Measurements from ENCODE around the gene IRF1. TPM values are rescaled to one million over a fixed set of nuclear protein-coding genes. Genes with fewer than 3 reads are reported as not detected.

Gene IRF1
- total and polyA plus RNA-seq, 2 of the 8 experiments (the other 6 are each of a cell fraction or from before 2014, with no cell fraction given): 4.0 to 8.5 TPM

- Histone ChIP-seq H2BK5ac (ENCODE audit: low read depth, low read length) (no peak overlapping the region), H3K79me1 (ENCODE audit: low read depth, low read length) (no peaks in the 10 kb centered on the region), H3K4me3 (ENCODE audit: extremely low read depth in 1 of 4, insufficient read depth in 2 of 4, low read depth in 3 of 4, low read length in 4 of 4) (no peak overlapping the region), H4K8ac (ENCODE audit: extremely low read depth, insufficient read depth, low read length) (no peak overlapping the region), H2BK20ac (ENCODE audit: low read length) (no peak overlapping the region), H3K9me3 (ENCODE audit: insufficient read depth in 2 of 2, low read depth in 1 of 2, low read length in 1 of 2) (no peaks in the 10 kb centered on the region), H2BK15ac (ENCODE audit: low read length) (no peak overlapping the region), H3K14ac (ENCODE audit: insufficient read length) (no peak overlapping the region), H3K4me2 (ENCODE audit: insufficient read depth in 1 of 2, low read depth in 2 of 2, low read length in 2 of 2) (no peak overlapping the region), H2BK12ac (ENCODE audit: low read depth, low read length) (no peak overlapping the region), H3K79me2 (ENCODE audit: control insufficient read depth in 1 of 2, insufficient read depth in 2 of 2, low read length in 2 of 2) (no peaks in the 10 kb centered on the region), H3K23me2 (ENCODE audit: low read depth, low read length) (no peaks in the 10 kb centered on the region), H3K27me3 (replicated peaks in 1 of 4; ENCODE audit: control insufficient read depth in 3 of 4, extremely low read depth in 1 of 4, insufficient read depth in 3 of 4, low read length in 3 of 4) (no peaks in the 10 kb centered on the region), H4K5ac (ENCODE audit: insufficient read length, low read depth, low read length) (no peak overlapping the region), H4K20me1 (replicated peaks in 1 of 2; ENCODE audit: control insufficient read depth in 1 of 2, insufficient read depth in 2 of 2, low read length in 2 of 2) (no peaks in the 10 kb centered on the region), H3K56ac (replicated peaks; ENCODE audit: insufficient read length, low read depth, low read length) (no peak overlapping the region), H3K18ac (ENCODE audit: extremely low read depth, low read length) (no peak overlapping the region), H3K23ac (ENCODE audit: insufficient read length) (no peak overlapping the region), H3K36me3 (ENCODE audit: control insufficient read depth in 2 of 4, insufficient read depth in 4 of 4, low read length in 3 of 4) (no peaks in the 10 kb centered on the region), H3K4me1 (replicated peaks in 1 of 4; ENCODE audit: control insufficient read depth in 3 of 4, insufficient read depth in 4 of 4, low read length in 3 of 4) (no peaks in the 10 kb centered on the region), H2BK120ac (replicated peaks; ENCODE audit: low read depth, low read length) (no peak overlapping the region), H2AK5ac (ENCODE audit: low read depth, low read length) (no peak overlapping the region), H3K9ac (replicated peaks in 1 of 4; ENCODE audit: extremely low read depth in 1 of 4, low read depth in 3 of 4, low read length in 3 of 4) (no peak overlapping the region), H2AFZ (ENCODE audit: low read length) (no peak overlapping the region), H3K27ac (ENCODE audit: low read depth, low read length) (no peak overlapping the region), H3K4ac (replicated peaks; ENCODE audit: insufficient read length, low read depth, low read length) (no peak overlapping the region), H4K91ac (replicated peaks; ENCODE audit: insufficient read length, low read length) (no peak overlapping the region)
- ChIA-PET POLR2A (ENCODE audit: partially characterized antibody) (interaction anchor here (1.2 to 2.0 kb wide), 2 partner anchors 29 to 219 kb away, joined by 3 to 5 read pairs; partner anchors contain the start of genes CCNI2 and RAD50), CTCF (ENCODE audit: partially characterized antibody) (interaction anchor here (0.7 to 3.6 kb wide), 29 partner anchors 9 to 334 kb away, joined by 3 to 46 read pairs (median 5); partner anchors contain the start of gene CCNI2)
- FAIRE-seq: no peak
- 84% methylated on average over 2 of the region's 2 CpGs; no CpG with 5 or more reads in 1 of the 2 experiments for WGBS, 2 experiments (ENCODE audit: extremely low coverage in 1 of 2, insufficient coverage in 1 of 2, insufficient read length in 1 of 2, insufficient replicate concordance in 2 of 2, low coverage in 1 of 2, low lambda C conversion rate in 2 of 2, missing lambda C conversion rate in 1 of 2)
- DNase-seq (ENCODE audit: low read depth in 1 of 2, low spot score in 2 of 2): no peak
- TF ChIP-seq RBBP5 (IDR thresholded peaks at IDR 0.05; ENCODE audit: borderline replicate concordance, low read depth, low read length) (no peak), POLR2A (IDR thresholded peaks at IDR 0.05; ENCODE audit: control extremely low read depth in 1 of 2, low read depth in 2 of 2, low read length in 2 of 2) (no peak), GTF2F1 (IDR thresholded peaks at IDR 0.05; ENCODE audit: borderline replicate concordance, low read depth, low read length) (no peak), POU5F1 (IDR thresholded peaks at IDR 0.05; ENCODE audit: low read depth, low read length) (no peak), ZNF274 (IDR thresholded peaks at IDR 0.05; ENCODE audit: borderline replicate concordance, extremely low read depth, low read length) (no peak), CEBPB (IDR thresholded peaks at IDR 0.05; ENCODE audit: low read depth, low read length) (no peak), NANOG (IDR thresholded peaks at IDR 0.05; ENCODE audit: insufficient read depth, low read depth, low read length, poor library complexity, severe bottlenecking) (no peak), JUN (IDR thresholded peaks at IDR 0.05; ENCODE audit: low read depth, low read length) (no peak), SIX5 (IDR thresholded peaks at IDR 0.05; ENCODE audit: low read depth, low read length) (no peak), FOSL1 (IDR thresholded peaks at IDR 0.05; ENCODE audit: insufficient read depth, low read depth, low read length) (no peak), TAF7 (optimal IDR thresholded peaks at IDR 0.05; ENCODE audit: borderline replicate concordance, low read depth, low read length) (no peak), MAFK (IDR thresholded peaks at IDR 0.05; ENCODE audit: low read depth, low read length) (no peak), RNF2 (IDR thresholded peaks at IDR 0.05; ENCODE audit: borderline replicate concordance, low read depth, low read length, missing control alignments, poor library complexity, severe bottlenecking) (no peak), RFX5 (IDR thresholded peaks at IDR 0.05; ENCODE audit: borderline replicate concordance, low read depth, low read length) (no peak), JUND (IDR thresholded peaks at IDR 0.05; ENCODE audit: low read length) (no peak)
These were observed 37.4 kb upstream of the IRF1 start for GRCh38 chr5:132528021-132528420.

Data from H1 (cell line).